Sigmoid colon (tissue), 7 donors: Measurements from ENCODE around the gene HSD3B1. TPM values are rescaled to one million over a fixed set of nuclear protein-coding genes. Genes with fewer than 3 reads are reported as not detected.
A peak's percentile ranks its signal among the peaks of the same experiment; 100 is the strongest.

Source experiments
- DNase-seq: peaks from one replicate; pipeline ENCODE4 v3.0.0-alpha.2; 2019
- H3K27ac ChIP-seq, 4 donors: fragments of 200-600 bp; sonication (generic); one replicate each; pipeline ENCODE4 v1.5.1; 2016 to 2019; ENCODE audit warnings: mild to moderate bottlenecking in 1 of 4
- H3K27me3 ChIP-seq, 3 donors: fragments of 200-600 bp; sonication (generic); one replicate each; pipeline ENCODE4 v1.5.1; 2019; ENCODE audit warnings: mild to moderate bottlenecking in 1 of 3
- H3K36me3 ChIP-seq, 4 donors: fragments of 200-600 bp; sonication (generic); one replicate each; pipeline ENCODE4 v1.5.1; 2016 to 2019
- H3K4me1 ChIP-seq, 4 donors: fragments of 200-600 bp; sonication (generic); one replicate each; pipeline ENCODE4 v1.5.1; 2017 to 2019
- H3K4me3 ChIP-seq, 4 donors: fragments of 200-600 bp; sonication (generic); one replicate each; pipeline ENCODE4 v1.5.1; 2017 to 2019; ENCODE audit warnings: mild to moderate bottlenecking in 2 of 4, moderate library complexity in 1 of 4
- H3K9me3 ChIP-seq, 4 donors: fragments of 200-600 bp in 3 of 4; sonication (generic) in 3 of 4; one replicate each; pipeline versions ENCODE4 v1.5.1 to v1.6.1; 2013 to 2019
- CTCF ChIP-seq, 4 experiments: fragments of 450-650 bp in 3 of 4; fragments of 200-600 bp in 1 of 4; IDR thresholded peaks; one replicate each; pipeline ENCODE4 v1.5.1; 2016 to 2019; ENCODE audit warnings: antibody characterized with exemption in 4 of 4, mild to moderate bottlenecking in 3 of 4, moderate library complexity in 2 of 4
- EP300 ChIP-seq, 4 donors: sonication (generic); formaldehyde crosslinking; IDR thresholded peaks; one replicate each; pipeline ENCODE4 v1.6.1; 2017; ENCODE audit warnings: antibody characterized with exemption in 4 of 4
- POLR2A ChIP-seq, 2 donors: fragments of 450-650 bp; IDR thresholded peaks; one replicate each; pipeline ENCODE4 v1.6.1; 2016; ENCODE audit warnings: antibody characterized with exemption in 2 of 2, mild to moderate bottlenecking in 2 of 2, moderate library complexity in 2 of 2
- POLR2AphosphoS5 ChIP-seq, 4 donors: sonication (generic); formaldehyde crosslinking; IDR thresholded peaks; one replicate each; pipeline ENCODE4 v1.6.1; 2017; ENCODE audit warnings: antibody characterized with exemption in 4 of 4
- WGBS, 2 donors: extraction: QIAGEN DNeasy Blood & Tissue Kit; methylation state at CpG; one replicate each; pipeline ENCODE4 v1.1.7; 2013; 5-methylcytosine and 5-hydroxymethylcytosine counted together
- intact Hi-C: fragments of 100-400 bp; cut with DNase I; formaldehyde crosslinking; loops from one replicate; pipeline ENCODE4 v1.15.1; 2023
- polyA plus RNA-seq, 3 donors: library from polyadenylated mRNA; stranded (reverse); fragments of 200-250 nt; gene quantifications; one replicate each; pipeline ENCODE4 v1.2.3, GENCODE V29; 2013
- total RNA-seq, 4 donors: library from RNA; depleted of rRNA; stranded (reverse); fragments of >200 nt; gene quantifications; one replicate each; pipeline ENCODE4 v1.1.0, GENCODE V29; 2016
- donor health status: healthy with polysubstance abuse.
- donor health status: Bipolar disorder and iron deficiency.
- donor health status: healthy.

The HSD3B1 gene
- total and polyA plus RNA-seq, 7 donors = 0.06 TPM; not detected in 6

DNA sequence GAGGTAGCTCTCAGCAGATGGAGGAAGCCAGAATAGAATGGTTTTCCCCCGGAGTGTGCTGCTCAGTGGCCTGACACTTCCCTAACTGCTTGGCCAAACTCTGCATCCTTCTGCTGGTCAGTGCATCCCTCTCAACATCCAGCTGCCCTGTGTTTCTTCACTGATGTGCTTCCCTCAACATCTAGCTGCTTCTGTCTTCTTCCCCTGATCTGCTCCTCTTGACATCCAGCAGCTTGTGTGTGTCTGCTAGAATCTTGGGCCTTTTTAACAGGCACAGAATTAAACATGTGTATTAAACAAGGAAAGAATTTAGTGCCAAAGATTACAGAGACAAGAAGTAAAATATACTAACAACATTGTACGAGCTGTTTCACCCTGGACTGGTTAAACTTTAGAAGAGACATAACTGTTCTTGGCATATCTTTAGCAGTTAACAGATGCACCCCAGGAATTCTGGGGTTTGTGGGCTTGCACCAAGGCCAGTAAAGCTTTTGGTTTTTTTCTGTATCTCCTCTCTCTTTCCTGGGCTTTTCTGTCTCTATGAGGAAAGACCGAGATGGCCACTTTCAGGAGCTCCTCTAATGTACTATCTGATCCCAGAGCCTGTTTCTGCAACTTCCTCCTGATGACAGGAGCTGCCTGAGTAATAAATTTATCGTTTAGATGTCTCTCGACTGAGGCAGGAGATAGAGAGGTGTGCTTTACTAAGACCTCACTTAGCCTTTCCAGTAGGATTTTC is 34.8 kb upstream of the HSD3B1 start:
- no peaks in the 10 kb centered on the region for H3K27me3 ChIP-seq
- no peak overlapping the region for H3K4me3 ChIP-seq
- H3K36me3 ChIP-seq = no peaks in the 10 kb centered on the region
- no peak for DNase-seq
- intact Hi-C loops = no loop called here
- no peaks in the 10 kb centered on the region for H3K4me1 ChIP-seq
- no peaks in the 10 kb centered on the region for H3K9me3 ChIP-seq
- 37 to 56% methylated on average over 5 of the region's 5 CpGs for WGBS, 2 donors
- no peak overlapping the region for H3K27ac ChIP-seq
- TF ChIP-seq EP300 (IDR thresholded peaks at IDR 0.05) (no peak), POLR2A (IDR thresholded peaks at IDR 0.05) (no peak), CTCF (IDR thresholded peaks at IDR 0.05) (no peak), POLR2AphosphoS5 (IDR thresholded peaks at IDR 0.05) (no peak)

DNA sequence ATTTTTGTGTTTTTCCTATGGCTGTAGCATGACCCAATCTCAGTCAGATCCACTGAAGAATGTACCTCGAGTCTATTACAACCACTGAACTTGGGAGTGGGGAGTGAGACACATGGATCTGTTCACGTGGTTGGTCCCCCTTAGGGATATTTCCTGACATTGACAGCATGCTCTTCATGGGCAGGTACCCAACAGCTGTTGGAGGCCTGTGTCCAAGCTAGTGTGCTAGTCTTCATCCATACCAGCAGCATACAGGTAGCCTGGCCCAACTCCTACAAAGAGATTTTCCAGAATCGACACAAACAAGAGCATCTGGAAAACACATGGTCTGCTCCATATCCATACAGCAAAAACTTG is 34.2 kb upstream of the HSD3B1 start:
- WGBS, 2 donors = 55 to 58% methylated on average over 3 of the region's 3 CpGs
- no peaks in the 10 kb centered on the region for H3K36me3 ChIP-seq
- no peak overlapping the region for H3K4me3 ChIP-seq
- no peaks in the 10 kb centered on the region for H3K9me3 ChIP-seq
- no peaks in the 10 kb centered on the region for H3K4me1 ChIP-seq
- H3K27me3 ChIP-seq = no peaks in the 10 kb centered on the region
- DNase-seq = no peak
- TF ChIP-seq POLR2AphosphoS5 (IDR thresholded peaks at IDR 0.05) (no peak), POLR2A (IDR thresholded peaks at IDR 0.05) (no peak)
- intact Hi-C loops = no loop called here
- no peak overlapping the region for H3K27ac ChIP-seq

DNA sequence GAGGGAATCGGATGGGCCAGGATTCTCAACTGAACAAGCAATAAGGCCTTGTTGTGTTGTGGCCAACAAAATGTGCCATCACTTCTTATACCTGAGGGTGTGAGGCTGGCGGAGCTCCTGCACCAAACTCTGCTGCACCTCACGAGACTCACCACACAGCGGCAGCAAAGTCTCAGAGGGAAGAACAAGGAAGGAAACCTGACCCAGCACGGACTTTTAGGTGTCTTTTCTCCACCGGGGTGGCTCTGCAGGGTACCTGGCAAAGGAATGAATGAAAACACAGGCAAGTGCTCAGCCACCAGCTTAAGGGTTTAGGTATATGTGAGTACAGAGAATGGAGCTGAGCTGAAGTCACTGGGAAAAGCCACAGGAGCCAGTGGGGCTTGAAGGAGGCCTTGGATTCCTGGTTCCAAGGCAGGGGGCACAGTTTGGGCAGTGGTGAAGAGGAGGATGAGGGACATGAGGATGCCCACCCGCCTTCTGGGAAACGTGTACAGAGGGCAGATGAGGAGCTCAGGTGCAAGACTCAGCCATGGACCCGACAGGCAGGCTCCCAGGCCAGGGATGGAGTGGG is 31.1 kb upstream of the HSD3B1 start:
- DNase-seq = no peak
- Histone ChIP-seq H3K4me1 (no peaks in the 10 kb centered on the region), H3K27ac (no peak overlapping the region), H3K36me3 (no peaks in the 10 kb centered on the region), H3K4me3 (no peak overlapping the region), H3K9me3 (no peaks in the 10 kb centered on the region), H3K27me3 (no peaks in the 10 kb centered on the region)
- intact Hi-C loops = no loop called here
- WGBS, 2 donors = 26 to 37% methylated on average over 9 of the region's 9 CpGs
- TF ChIP-seq POLR2AphosphoS5 (IDR thresholded peaks at IDR 0.05) (no peak), EP300 (IDR thresholded peaks at IDR 0.05) (no peak), POLR2A (IDR thresholded peaks at IDR 0.05) (no peak), CTCF (IDR thresholded peaks at IDR 0.05) (peak in 1 of 4 experiments; percentile 22)

GRCh38 chr1:119477710-119478109 is 29.3 kb upstream of the HSD3B1 start:
- 95 to 96% methylated on average over 5 of the region's 5 CpGs for WGBS, 2 donors
- no peaks in the 10 kb centered on the region for H3K9me3 ChIP-seq
- no peak for TF ChIP-seq POLR2AphosphoS5 (IDR thresholded peaks at IDR 0.05)
- no peak for TF ChIP-seq EP300 (IDR thresholded peaks at IDR 0.05)
- TF ChIP-seq CTCF (IDR thresholded peaks at IDR 0.05) = no peak
- no peak for TF ChIP-seq POLR2A (IDR thresholded peaks at IDR 0.05)
- H3K4me3 ChIP-seq = no peak overlapping the region
- no peaks in the 10 kb centered on the region for H3K27me3 ChIP-seq
- intact Hi-C loops = no loop called here
- no peaks in the 10 kb centered on the region for H3K4me1 ChIP-seq
- DNase-seq = no peak
- H3K27ac ChIP-seq = no peak overlapping the region
- H3K36me3 ChIP-seq = no peaks in the 10 kb centered on the region

- H3K27me3 ChIP-seq = no peaks in the 10 kb centered on the region
- no peaks in the 10 kb centered on the region for H3K36me3 ChIP-seq
- TF ChIP-seq EP300 (IDR thresholded peaks at IDR 0.05) = no peak
- TF ChIP-seq POLR2A (IDR thresholded peaks at IDR 0.05) = no peak
- no peak for TF ChIP-seq POLR2AphosphoS5 (IDR thresholded peaks at IDR 0.05)
- no peak for TF ChIP-seq CTCF (IDR thresholded peaks at IDR 0.05)
- WGBS, 2 donors = 86% methylated on average over 2 of the region's 2 CpGs
- H3K4me3 ChIP-seq = no peak overlapping the region
- intact Hi-C loops = no loop called here
- DNase-seq = no peak
- no peaks in the 10 kb centered on the region for H3K9me3 ChIP-seq
- no peak overlapping the region for H3K27ac ChIP-seq
- no peaks in the 10 kb centered on the region for H3K4me1 ChIP-seq
Observed at GRCh38 chr1:119480175-119480574, 26.8 kb upstream of the HSD3B1 start.
